Left lobe of liver (tissue), 2 donors: ENCODE data around the gene PFKL. TPM values are rescaled to one million over a fixed set of nuclear protein-coding genes. Genes with fewer than 3 reads are reported as not detected.
"Not testable (repeated sequence)": the region's sequence is repeated elsewhere in the genome, so short reads cannot be mapped to it uniquely, and the experiment has no call there.

Experiments used
- ATAC-seq: fragments of 200-7000 bp; cut with Tn5 transposase; one replicate; pipeline ENCODE4 v1.9.1; 2020; ENCODE audit warnings: mild to moderate bottlenecking, moderate library complexity
- DNase-seq: peaks from one replicate; pipeline ENCODE4 v3.0.0-alpha.2; 2020; ENCODE audit warnings: low spot score
- total RNA-seq: library from RNA; stranded (reverse); gene quantifications from one replicate; pipeline ENCODE4 v1.2.1, GENCODE V29; 2021
- donor health status: DM: no; HTN: no; CAD: no; lungs with moderate emphysema.
- donor health status: DM: no; HTN: yes; CAD: no.

Gene PFKL
- total RNA-seq, 1 donor from 2014 or later = 97.6 TPM

DNA sequence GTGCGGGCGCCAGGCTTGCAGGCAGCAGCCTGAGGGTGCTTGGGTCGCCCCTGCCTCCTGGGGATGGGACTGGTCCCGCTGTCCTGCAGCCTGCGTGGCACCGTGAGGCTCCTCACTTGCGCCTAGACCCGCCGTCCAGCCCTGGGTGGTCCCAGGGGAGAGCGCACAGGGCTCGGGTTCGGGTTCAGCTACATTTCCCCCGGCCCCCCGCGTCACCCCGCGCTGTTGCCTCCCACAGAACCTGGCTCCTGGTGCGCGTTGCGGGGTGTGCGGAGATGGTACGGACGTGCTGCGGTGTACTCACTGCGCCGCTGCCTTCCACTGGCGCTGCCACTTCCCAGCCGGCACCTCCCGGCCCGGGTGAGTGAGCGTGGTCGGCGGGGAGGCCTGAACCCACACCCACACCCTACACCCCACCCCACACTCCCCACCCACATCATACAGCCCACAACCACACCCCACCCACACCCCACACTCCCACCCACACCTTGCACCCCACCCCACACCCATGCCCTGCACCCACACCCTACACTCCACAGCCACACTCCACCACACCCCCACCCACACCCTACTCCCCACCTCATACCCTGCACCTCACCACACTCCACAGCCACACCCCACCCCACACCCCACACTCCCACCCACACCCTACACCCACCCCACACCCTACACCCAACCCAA lies 6.2 kb upstream of the PFKL start:
- no peak for ATAC-seq
- no peak for DNase-seq

DNA sequence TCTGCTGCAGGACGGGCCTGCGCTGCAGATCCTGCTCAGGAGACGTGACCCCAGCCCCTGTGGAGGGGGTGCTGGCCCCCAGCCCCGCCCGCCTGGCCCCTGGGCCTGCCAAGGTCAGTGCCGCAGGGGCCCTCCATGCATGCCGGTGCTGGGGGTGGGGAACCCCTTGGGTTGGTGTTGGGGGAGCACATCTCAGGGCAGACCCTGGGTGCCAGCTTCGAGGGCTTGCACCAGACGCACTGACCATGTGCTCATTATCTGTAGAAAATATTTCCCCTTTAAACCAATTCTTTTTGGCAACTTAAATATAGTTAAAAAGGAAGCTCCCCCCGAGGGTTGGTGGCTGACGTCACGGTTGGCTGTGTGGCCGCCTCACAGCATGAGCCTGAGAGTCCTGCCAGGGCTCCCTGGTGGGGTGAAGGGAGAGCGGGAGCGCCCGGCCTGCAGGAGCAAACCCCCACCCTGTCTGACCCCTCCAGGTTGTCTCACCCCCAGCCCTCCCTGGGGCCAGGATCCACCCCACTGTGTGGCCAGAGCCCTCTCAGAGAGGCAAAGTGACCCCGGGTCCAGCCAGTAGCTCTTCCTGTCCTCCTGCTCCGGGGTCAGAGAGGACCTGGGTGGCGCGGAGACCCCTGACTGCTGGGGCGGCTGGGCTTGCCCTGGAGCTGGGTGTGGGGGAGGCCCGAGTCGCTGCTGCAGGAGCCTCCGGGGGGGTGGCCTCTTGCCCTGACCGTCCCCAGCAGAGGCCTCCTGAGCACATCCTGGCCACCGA lies 5.3 kb upstream of the PFKL start:
- DNase-seq (no peak), ATAC-seq (no peak)

DNA sequence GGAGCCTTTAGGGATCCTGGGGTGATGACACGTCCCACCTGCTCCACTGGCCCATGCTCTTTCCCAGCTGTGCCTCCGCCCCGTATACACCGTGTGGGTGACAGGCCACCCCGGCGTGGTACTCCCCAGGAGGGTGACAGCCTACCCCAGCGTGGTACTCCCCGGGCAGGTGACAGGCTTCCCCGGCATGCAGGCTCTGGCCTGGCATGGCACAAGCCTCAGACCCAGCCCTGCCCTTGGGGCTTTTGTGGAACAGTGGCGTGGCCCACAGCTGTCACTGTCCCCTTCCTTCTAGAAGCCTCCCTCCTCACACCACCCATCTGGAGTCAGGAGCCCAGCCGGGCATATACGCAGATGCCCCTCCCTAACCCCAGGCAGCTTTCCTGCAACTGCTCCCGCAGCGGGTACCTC lies 4.7 kb upstream of the PFKL start:
- ATAC-seq (no peak), DNase-seq (no peak)

DNA sequence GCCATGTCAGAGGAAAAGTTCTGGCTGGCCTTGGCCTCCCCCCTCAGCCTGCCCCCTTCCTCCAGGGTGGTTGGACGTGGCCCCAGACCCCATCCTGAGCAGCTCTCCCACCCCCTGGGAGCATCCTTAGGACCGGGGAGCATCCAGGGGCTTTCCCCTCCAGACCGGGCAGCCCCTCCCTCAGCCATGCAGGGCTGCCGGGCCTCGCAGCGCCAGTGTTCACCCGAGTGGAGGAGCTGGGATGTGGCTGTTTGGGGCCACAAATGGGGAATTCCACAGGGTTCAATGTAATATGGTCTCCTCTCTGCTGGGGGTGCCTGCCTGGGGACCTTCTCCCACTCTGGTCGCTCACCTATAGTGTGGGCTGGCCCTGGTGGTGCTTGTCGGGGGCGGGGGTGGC lies 4.2 kb upstream of the PFKL start:
- ATAC-seq = no peak
- no peak for DNase-seq

DNA sequence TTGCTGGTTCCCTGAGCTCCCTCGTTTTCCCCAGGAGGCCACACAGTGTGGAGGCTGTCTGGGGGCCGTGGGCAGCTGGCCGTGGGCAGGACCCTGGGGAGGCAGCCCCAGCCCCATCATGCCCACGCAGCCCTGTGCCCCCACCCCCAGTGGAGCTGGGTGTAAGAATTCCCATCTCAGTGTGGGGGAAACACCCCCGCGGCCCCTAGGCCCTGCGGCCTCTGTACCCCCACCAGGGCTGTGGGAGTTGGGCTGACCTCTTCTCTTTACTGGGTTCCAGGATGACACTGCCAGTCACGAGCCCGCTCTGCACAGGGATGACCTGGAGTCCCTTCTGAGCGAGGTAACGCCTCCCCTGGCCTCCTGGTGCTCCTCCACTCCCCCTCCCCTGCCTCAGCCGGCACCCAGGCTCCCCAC lies 3.7 kb upstream of the PFKL start:
- ATAC-seq (no peak), DNase-seq (no peak)

DNA sequence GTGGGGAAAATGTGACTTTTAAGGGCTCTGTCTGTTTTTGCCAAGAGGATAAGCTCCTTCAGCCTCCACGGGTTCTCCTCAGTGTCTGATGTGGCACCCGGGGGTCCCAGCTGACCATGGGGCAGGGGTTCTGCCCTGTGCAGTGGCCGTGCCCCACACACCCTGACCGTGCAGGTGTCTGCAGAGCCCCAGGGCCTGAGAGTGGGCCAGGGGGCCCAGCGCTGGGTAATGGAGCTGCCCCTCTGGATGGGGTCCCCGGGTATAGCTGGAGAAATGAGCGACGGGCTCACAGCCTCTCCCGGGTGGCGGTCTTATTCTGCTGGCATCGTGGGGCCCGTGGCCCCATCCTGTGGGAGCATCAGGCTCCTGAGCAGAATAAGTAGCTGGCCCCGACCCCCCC lies 2.9 kb upstream of the PFKL start:
- ATAC-seq = no peak
- no peak for DNase-seq

DNA sequence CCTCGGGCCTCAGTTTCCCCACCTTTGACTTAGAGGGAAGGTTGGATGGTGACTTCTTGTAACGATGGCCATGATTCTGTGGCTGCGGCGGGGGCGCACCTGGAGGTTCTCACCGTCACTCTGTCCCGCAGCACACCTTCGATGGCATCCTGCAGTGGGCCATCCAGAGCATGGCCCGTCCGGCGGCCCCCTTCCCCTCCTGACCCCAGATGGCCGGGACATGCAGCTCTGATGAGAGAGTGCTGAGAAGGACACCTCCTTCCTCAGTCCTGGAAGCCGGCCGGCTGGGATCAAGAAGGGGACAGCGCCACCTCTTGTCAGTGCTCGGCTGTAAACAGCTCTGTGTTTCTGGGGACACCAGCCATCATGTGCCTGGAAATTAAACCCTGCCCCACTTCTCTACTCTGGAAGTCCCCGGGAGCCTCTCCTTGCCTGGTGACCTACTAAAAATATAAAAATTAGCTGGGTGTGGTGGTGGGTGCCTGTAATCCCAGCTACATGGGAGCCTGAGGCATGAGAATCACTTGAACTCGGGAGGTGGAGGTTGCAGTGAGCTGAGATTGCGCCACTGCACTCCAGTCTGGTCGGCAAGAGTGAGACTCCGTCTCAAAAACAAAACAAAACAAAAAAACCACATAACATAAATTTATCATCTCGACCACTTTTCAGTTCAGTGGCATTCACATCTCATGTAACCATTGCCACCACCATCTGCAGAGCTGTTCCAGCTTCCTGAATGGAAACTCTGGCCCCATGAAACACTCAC lies 2.1 kb upstream of the PFKL start:
- DNase-seq (peak; percentile 84), ATAC-seq (peak; percentile 65)

DNA sequence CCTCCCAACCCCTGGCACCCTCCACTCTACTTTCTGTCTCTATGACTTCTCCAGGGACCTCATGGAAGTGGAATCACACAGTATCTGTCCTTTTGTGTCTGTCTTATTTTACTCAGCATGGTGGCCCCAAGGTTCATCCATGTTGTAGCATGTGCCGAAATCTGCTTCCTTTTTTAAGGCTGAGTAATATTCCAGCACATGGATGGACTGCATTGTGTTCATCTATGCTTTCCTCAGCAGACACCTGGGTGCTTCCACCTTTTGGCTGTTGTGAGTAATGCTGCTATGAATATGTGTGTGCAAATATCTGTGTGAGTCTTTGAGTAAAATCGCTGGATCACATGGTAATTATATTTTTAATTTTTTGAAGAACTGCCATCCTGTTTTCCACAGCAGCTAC lies 1.6 kb upstream of the PFKL start:
- DNase-seq (no peak), ATAC-seq (no peak)

DNA sequence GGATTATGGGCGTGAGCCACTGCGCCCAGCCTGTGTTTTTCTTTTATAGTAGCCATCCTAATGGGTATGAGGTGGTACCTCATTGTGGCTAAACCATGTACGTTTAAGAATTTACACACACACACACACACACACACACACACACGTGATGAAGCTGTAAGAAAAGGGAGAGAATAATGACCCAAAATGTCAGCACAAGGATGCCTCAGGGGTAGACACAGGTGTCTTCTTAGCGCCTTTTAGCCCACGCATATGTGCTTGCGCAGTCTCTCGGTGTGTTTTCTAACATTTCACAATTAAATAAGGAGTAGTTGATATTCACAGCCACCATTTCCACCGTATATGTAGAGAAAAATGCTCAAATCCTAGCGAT lies 782 bp upstream of the PFKL start:
- ATAC-seq (no peak), DNase-seq (no peak)

DNA sequence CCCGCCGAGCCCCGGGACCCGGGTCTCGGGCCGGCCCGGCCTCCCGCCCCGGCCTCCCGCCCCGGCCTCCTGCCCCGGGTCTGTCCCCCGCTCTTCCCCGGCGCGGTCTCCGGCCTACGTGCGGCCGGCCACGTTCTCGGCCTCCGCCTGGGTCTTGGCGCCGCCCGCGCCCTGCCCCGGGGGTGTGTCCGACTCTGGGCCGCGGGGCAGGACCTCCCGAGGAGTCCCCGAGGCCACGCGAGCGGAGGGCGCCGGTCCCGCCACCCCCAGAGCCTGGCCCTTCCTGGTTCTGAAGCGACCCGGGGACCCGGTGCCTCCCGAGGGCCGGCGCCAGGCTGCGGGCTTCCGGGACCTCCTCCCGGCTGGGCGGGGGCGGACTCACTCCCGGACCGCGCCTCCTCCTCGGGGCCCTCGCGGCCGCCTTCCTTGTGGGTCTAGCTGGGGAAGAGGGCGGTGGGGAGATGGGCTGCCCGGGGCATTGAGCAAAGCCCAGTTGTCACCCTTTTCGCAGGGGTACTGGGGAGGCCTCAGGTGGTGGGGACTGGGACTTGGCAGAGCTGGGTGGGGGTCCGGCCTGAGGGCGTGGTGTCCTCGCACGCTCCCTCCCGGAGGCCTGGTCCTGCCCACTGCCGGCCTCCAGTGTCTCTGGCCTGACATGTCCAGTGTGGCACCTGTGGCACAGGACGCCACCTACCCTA lies 558 bp downstream of the PFKL start:
- ATAC-seq (peak; percentile 60), DNase-seq (peak; percentile 80)

DNA sequence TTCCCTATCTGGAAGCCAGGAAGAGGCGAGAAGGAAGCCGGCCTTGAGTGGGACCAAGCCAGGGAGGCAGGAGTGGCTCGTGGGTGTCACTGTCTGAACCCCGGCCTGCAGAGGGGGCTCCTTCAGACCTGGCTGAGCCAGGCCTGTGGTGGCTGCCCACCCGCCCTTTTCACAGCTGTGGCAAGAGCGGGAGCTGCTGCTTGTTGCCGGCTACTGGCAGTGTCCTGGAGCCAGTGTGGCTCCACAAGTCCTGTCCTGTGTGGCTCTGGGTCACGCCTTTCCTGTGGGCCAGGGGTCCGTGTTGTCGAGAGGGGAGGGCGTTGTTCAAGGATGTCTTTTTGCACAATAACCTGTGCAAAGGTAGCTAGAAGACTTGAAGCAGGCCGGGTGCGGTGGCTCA lies 1.3 kb downstream of the PFKL start:
- ATAC-seq = no peak
- DNase-seq = no peak

DNA sequence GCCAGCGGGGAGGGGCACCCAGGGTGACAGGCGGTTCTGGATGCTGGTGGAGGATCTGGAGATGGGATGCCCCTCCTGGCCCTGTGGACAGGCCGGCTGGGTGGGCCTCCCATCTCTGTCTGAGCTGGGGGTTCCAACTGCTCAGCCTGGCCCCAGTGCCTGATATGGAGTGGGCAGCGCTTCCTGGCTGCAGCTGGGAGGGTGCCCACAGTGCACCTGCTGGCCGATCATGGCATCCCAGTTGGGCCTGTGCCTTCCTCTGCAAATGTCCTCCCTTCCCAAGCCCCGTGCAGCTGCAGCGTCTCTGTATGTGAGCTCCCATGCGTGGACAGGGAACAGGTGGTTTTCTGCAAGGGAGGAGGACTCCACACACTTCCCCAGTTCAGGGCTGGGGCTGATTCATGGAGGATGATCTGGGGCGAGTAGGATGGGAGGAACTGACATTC lies 2.1 kb downstream of the PFKL start:
- ATAC-seq = no peak
- no peak for DNase-seq

DNA sequence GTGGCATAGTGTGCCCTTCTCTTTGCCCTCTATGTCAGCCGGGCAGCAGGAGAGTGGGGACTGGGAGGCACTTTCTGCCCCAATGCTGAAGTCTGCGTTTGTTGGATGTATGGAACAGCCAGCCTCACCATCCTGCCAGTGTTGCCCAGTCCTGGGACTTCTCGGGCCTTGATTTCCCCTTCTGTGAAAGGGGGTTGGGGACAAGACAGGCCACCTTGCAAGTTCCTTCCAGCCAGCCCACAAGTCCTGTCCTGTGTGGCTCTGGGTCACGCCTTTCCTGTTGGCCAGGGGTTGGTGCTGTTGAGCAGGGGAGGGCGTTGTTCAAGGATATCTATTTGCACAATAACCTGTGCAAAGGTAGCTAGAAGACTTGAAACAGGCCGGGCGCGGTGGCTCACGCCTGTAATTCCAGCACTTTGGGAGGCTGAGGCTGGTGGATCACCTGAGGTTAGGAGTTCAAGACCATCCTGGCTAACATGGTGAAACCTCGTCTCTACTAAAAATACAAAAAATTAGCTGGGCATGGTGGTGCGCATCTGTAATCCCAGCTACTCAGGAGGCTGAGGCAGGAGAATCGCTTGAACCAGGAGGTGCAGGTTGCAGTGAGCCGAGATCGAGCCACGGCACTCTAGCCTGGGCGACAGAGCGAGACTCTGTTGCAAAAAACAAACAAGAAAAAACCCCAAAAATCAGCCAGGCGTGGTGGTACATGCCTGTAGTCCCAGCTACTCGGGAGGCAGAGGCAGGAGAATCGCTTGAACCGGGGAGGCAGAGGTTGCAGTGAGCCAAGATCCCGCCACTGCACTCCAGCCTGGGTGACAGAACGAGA lies 2.9 kb downstream of the PFKL start:
- ATAC-seq, DNase-seq: not testable (repeated sequence)

DNA sequence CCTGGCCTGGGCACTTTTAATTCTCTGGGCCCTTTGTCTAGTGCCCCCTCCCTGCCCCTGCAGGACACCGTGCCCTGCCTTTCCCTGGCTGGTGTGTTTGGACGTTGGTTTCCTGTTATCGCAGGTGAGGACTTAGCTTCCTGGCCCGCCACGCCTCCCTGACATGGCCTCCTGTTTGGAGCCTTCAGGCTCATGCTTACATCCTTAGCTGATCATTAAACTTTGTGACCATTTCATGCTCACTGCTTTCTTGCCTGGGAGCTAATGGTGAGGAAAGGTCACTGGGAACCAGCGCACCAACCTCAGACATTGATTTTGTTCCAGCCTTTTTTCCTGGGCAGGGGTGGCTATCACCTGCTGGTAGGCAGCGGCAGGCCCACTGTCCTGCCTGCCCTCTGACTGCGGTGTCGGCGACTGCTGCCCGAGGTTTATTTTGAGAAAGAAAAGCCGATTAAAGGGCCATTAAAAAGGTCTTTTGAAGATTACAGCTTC lies 3.7 kb downstream of the PFKL start:
- DNase-seq = peak; percentile 83
- ATAC-seq = peak; percentile 63

DNA sequence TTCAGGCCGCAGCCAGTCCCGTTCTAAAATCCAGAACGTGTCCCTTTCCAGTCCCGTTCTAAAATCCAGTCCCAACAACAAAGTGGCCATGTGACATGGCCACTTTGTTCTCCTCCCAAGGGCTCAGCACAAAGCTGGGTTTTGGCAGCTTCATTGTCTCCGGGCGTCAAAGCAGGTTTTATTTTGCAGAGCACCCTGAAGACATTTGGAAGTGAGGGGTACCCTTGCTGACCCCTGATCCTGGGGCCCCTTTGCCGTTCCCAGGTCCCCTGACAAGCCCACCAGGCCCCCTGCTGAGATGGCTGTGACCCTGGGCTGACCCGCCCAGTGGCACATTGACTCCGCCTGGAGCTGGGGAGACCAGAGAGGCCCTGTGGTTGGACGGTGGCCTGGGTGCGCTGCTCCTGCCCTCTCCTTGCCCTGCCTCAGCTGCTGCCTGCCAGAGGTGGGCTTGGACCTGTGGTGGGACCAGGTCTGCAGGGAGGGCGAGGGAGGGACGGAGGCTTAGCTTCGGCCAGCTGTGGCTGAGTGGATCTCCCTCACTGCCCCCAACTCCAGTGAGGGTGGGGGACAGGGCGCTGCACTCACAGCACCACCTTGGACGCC lies 4.3 kb downstream of the PFKL start:
- ATAC-seq (no peak), DNase-seq (no peak)

DNA sequence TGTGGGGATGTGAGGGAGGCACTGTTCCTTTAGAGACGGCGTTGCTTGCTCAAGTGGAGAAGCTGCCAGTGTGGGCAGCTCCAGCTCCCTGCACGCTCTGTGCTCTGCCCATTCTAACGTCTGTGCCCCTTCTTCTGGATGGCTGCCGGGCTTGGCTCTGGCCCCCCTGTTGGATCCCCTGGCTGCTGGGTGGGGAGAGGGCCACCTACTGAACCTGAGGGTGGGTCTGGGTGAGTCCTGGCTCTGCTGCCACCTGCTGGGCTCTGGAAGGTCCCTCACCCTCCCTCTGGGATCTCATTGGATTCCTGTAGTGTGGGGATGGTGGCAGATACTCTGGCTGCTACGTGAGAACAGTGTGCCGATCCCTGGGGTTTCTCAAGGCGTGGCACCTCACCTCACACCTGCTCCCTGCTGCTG lies 5.0 kb downstream of the PFKL start:
- DNase-seq (no peak), ATAC-seq (peak; percentile 27)

DNA sequence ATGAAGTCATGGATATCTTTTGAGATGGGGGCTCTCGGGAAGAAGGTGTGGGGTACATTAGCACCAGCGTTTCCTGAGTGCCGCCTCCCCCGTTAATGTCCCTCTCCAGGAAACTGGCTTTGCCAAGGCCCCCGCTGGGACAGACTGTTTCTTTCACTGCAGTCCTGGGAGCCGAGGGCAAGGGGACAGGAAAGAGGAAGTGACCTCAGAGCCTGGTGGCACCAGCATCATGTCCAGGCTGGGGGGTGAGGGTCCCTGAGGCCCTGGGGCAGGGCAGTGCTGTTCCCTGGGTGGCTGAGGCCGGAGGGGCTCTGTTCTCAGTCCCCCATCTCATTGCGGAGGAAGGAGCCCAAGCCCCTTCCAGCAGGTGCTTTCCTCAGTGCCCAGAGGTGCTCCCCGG lies 5.8 kb downstream of the PFKL start:
- ATAC-seq = no peak
- no peak for DNase-seq

DNA sequence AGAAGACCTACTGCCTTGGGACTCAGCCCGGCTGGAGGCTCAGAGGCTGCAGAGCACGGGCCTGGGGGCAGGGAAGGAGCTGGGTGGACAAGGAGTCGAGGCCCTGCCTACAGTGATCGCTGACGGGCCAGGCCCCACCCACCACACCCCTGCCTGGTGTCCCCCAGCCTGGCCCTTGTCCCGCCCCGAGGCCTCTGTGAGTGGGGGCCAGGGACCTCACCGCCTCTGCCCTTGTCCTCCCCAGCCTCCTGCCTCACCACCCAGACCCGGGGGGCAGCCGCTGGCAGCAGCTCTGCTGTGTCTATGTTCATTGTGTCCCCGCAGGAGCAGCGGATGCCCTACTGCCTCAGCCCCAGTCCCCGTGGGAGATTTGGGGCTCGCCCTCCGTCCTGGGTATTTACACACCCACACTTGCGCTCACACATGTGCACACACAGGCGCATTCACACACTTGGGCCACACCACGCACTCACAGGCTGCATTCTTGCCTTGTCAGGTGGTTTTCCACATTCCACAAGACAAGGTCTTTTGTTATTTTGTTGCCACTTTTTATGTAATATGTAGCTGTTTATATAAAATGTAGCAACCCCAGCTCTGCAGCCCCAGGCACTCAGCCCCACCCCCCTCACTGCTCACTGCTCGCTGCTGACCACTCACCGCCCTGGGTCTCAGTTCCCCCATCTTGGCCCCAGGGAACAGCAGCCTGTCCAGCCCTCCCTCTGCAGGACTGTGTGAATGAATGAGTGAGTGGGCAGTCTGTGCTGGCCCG lies 7.3 kb downstream of the PFKL start:
- ATAC-seq (no peak), DNase-seq (no peak)
